ENCODE measurements around the gene CHPT1. TPM values are rescaled to one million over a fixed set of nuclear protein-coding genes. Genes with fewer than 3 reads are reported as not detected.

CHPT1 gene
- total and polyA plus RNA-seq, 2 of the 13 experiments (the other 11 are each of a cell fraction or from before 2014, with no cell fraction given), result 117 to 178 TPM

DNA sequence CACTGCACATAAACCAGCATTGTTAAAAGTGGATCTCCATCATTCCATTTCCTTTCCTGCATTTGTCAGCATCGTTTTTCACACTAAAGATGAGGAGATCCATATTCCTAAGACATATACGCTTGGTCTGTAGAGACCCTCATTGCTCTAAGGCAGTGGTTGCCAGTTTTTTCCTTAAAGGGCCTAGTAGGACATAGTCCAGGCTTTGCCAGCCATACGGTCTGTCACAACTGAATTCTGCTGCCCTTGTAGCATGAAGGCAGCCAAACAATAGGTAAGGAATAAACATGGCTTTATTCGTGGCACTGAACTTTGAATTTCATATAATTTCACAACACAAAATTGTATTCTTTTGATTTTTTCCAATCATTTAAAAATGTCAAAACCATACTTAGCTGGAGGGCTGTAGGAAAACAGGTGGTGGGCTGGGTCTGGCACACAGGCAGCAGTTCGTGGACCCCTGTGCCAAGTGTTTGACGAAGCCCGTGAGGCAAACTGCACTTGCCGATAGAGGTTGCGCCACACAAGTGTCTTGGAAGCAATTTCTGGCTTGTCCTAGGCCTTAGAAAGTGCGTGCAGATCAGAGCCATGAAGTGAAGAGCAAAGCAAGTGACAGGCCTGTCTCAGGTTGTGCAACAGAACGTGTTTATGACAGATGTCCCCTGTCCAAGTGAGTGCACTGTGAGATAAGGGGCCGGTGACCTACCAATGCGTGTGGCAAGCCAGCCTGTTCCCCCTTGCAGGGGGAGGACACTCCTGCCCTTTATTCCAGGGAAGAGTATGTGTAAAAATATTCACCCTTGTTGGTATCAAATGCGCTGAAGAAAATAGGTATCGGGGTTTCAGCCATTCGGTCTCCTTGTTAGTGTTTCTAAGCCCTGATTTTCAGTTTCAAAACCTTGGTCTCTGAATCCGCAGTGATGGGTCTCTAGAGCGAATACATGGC is 916 bp upstream of the CHPT1 start (continued):
- TF ChIP-seq, protein P1, sequence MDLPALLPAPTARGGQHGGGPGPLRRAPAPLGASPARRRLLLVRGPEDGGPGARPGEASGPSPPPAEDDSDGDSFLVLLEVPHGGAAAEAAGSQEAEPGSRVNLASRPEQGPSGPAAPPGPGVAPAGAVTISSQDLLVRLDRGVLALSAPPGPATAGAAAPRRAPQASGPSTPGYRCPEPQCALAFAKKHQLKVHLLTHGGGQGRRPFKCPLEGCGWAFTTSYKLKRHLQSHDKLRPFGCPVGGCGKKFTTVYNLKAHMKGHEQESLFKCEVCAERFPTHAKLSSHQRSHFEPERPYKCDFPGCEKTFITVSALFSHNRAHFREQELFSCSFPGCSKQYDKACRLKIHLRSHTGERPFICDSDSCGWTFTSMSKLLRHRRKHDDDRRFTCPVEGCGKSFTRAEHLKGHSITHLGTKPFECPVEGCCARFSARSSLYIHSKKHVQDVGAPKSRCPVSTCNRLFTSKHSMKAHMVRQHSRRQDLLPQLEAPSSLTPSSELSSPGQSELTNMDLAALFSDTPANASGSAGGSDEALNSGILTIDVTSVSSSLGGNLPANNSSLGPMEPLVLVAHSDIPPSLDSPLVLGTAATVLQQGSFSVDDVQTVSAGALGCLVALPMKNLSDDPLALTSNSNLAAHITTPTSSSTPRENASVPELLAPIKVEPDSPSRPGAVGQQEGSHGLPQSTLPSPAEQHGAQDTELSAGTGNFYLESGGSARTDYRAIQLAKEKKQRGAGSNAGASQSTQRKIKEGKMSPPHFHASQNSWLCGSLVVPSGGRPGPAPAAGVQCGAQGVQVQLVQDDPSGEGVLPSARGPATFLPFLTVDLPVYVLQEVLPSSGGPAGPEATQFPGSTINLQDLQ (CRISPR knock-in tag; IDR thresholded peaks at IDR 0.05), result 0 out of 2 replicates have a peak, but pooled peaks have one; percentile 52
- peak; percentile 66; the same call in 1 of the 2 replicates for TF ChIP-seq ZNF609 (CRISPR knock-in tag; IDR thresholded peaks at IDR 0.05; ENCODE audit: borderline replicate concordance)
- no peak for TF ChIP-seq ZIK1 (CRISPR knock-in tag; IDR thresholded peaks at IDR 0.05; ENCODE audit: borderline replicate concordance, low read depth)
- TF ChIP-seq HOXD1 (CRISPR knock-in tag; IDR thresholded peaks at IDR 0.05), result 0 out of 2 replicates have a peak, but pooled peaks have one; percentile 38
- TF ChIP-seq ZNF354B (CRISPR knock-in tag; IDR thresholded peaks at IDR 0.05), result no peak
- TF ChIP-seq PITX1 (CRISPR knock-in tag; IDR thresholded peaks at IDR 0.05), result 0 out of 2 replicates have a peak, but pooled peaks have one; percentile 3
- peak; percentile 49; the same call in 1 of the 2 replicates for TF ChIP-seq ZNF646 (CRISPR knock-in tag; IDR thresholded peaks at IDR 0.05)
- TF ChIP-seq ETV6 (CRISPR knock-in tag; conservative IDR thresholded peaks at IDR 0.05), result no peak
- peak; percentile 56; the same call in 1 of the 2 replicates for TF ChIP-seq HBP1 (CRISPR knock-in tag; IDR thresholded peaks at IDR 0.05; ENCODE audit: low read depth)
- TF ChIP-seq MAZ (IDR thresholded peaks at IDR 0.05; ENCODE audit: borderline replicate concordance, low read depth, low read length), result no peak
- TF ChIP-seq MAZ (CRISPR knock-in tag; IDR thresholded peaks at IDR 0.05; ENCODE audit: low read depth), result peak; percentile 39; the same call in 1 of the 2 replicates
